ENCODE measurements around the gene E2F2.
A peak's percentile ranks its signal among the peaks of the same experiment; 100 is the strongest.
"Not testable (repeated sequence)": the region's sequence is repeated elsewhere in the genome, so short reads cannot be mapped to it uniquely, and the experiment has no call there.

E2F2 gene

DNA sequence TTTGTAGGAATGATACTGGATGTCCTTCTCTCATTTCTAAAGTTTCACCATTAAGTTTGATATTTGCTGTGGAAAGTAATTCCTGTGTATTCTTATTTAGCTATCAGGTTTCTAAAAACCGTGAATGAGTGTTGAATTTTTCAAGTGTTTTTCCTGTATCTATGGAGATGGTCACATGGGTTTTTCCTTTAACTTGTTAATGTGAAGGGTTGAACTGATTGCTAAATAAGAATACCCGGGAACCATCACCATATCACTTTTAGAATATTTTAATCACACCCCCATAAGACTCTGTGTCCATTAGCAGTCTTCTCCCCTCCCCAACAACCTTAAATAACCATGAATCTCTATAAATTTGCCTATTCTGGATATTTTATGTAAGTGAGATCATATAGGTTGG lies 30.6 kb downstream of the E2F2 start:
- peaks cover 0 to 4% of the 10 kb centered on the region in 2 donors for H3K4me1 ChIP-seq (ENCODE audit: control insufficient read depth in 1 of 2, insufficient read depth in 2 of 2, low read length in 2 of 2)
- no peaks in the 10 kb centered on the region for H3K36me3 ChIP-seq (ENCODE audit: control insufficient read depth in 1 of 2, insufficient read depth in 2 of 2, low read length in 2 of 2)
- no peaks in the 10 kb centered on the region for H3K27me3 ChIP-seq (ENCODE audit: control insufficient read depth in 1 of 2, insufficient read depth in 2 of 2, low read length in 2 of 2)
- H3K9me3 ChIP-seq (ENCODE audit: control insufficient read depth in 1 of 2, low read length in 2 of 2), result no peaks in the 10 kb centered on the region
- H3K27ac ChIP-seq (ENCODE audit: low read depth, low read length), result no peak overlapping the region
- H3K4me3 ChIP-seq (ENCODE audit: low read depth in 1 of 2, low read length in 2 of 2), result no peak overlapping the region
- no peak overlapping the region for H3K9ac ChIP-seq (ENCODE audit: low read depth in 1 of 2, low read length in 2 of 2)

- no peak overlapping the region for H3K9ac ChIP-seq (ENCODE audit: low read depth in 1 of 2, low read length in 2 of 2)
- H3K4me3 ChIP-seq (ENCODE audit: low read depth in 1 of 2, low read length in 2 of 2), result no peak overlapping the region
- peaks cover 0 to 4% of the 10 kb centered on the region in 2 donors for H3K4me1 ChIP-seq (ENCODE audit: control insufficient read depth in 1 of 2, insufficient read depth in 2 of 2, low read length in 2 of 2)
- H3K9me3 ChIP-seq (ENCODE audit: control insufficient read depth in 1 of 2, low read length in 2 of 2), result no peaks in the 10 kb centered on the region
- H3K27me3 ChIP-seq (ENCODE audit: control insufficient read depth in 1 of 2, insufficient read depth in 2 of 2, low read length in 2 of 2), result no peaks in the 10 kb centered on the region
- no peak overlapping the region for H3K27ac ChIP-seq (ENCODE audit: low read depth, low read length)
- no peaks in the 10 kb centered on the region for H3K36me3 ChIP-seq (ENCODE audit: control insufficient read depth in 1 of 2, insufficient read depth in 2 of 2, low read length in 2 of 2)
Observed at GRCh38 chr1:23497777-23498439, 33.1 kb downstream of the E2F2 start.

GRCh38 chr1:23496490-23497181 lies 34.4 kb downstream of the E2F2 start:
- no peak overlapping the region for H3K4me3 ChIP-seq (ENCODE audit: low read depth in 1 of 2, low read length in 2 of 2)
- no peak overlapping the region for H3K27ac ChIP-seq (ENCODE audit: low read depth, low read length)
- no peak overlapping the region for H3K9ac ChIP-seq (ENCODE audit: low read depth in 1 of 2, low read length in 2 of 2)

DNA sequence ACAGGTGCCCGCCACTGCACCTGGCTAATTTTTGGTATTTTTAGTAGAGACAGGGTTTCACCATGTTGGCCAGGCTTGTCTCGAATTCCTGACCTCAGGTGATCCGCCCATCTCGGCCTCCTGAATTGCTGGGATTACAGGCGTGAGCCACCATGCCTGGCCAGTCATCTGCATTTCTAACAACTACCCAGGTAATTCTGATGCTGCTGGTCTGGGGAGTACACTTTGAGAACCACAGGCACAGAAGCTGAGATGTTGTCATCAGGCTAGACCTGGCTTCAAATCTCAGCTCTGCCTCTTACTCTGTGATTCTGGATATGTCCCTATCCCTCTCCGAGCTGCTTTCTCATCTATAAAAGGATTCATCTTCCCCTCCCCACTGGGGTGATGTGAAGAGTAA lies 36.2 kb downstream of the E2F2 start:
- H3K27ac ChIP-seq (ENCODE audit: low read depth, low read length); H3K9me3 ChIP-seq (ENCODE audit: control insufficient read depth in 1 of 2, low read length in 2 of 2); H3K27me3 ChIP-seq (ENCODE audit: control insufficient read depth in 1 of 2, insufficient read depth in 2 of 2, low read length in 2 of 2); H3K4me3 ChIP-seq (ENCODE audit: low read depth in 1 of 2, low read length in 2 of 2); H3K4me1 ChIP-seq (ENCODE audit: control insufficient read depth in 1 of 2, insufficient read depth in 2 of 2, low read length in 2 of 2); H3K9ac ChIP-seq (ENCODE audit: low read depth in 1 of 2, low read length in 2 of 2); H3K36me3 ChIP-seq (ENCODE audit: control insufficient read depth in 1 of 2, insufficient read depth in 2 of 2, low read length in 2 of 2): not testable (repeated sequence)

More at GRCh38 chr1:23496490-23497181, 34.4 kb downstream of the E2F2 start:
- Histone ChIP-seq H3K27me3 (ENCODE audit: control insufficient read depth in 1 of 2, insufficient read depth in 2 of 2, low read length in 2 of 2) (no peaks in the 10 kb centered on the region), H3K36me3 (ENCODE audit: control insufficient read depth in 1 of 2, insufficient read depth in 2 of 2, low read length in 2 of 2) (no peaks in the 10 kb centered on the region), H3K9me3 (ENCODE audit: control insufficient read depth in 1 of 2, low read length in 2 of 2) (no peaks in the 10 kb centered on the region), H3K4me1 (ENCODE audit: control insufficient read depth in 1 of 2, insufficient read depth in 2 of 2, low read length in 2 of 2) (peaks cover 0 to 4% of the 10 kb centered on the region in 2 donors)

DNA sequence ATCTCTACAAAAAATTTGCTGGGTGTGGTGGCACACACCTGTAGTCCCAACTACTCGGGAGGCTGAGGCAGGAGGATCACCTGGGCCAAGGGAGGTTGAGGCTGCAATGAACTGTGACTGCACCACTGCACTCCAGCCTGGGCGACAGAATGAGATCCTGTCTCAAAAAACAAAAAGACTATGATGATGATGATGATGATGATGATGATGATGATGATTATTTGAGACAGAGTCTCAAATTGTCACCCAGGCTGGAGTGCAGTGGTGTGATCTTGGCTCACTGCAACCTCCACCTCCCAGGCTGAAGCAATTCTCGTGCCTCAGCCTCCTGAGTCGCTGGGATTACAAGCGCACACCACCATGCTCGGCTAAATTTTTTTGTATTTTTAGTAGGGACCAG lies 38.3 kb downstream of the E2F2 start:
- H3K4me3 ChIP-seq (ENCODE audit: low read depth in 1 of 2, low read length in 2 of 2); H3K9me3 ChIP-seq (ENCODE audit: control insufficient read depth in 1 of 2, low read length in 2 of 2); H3K36me3 ChIP-seq (ENCODE audit: control insufficient read depth in 1 of 2, insufficient read depth in 2 of 2, low read length in 2 of 2); H3K27me3 ChIP-seq (ENCODE audit: control insufficient read depth in 1 of 2, insufficient read depth in 2 of 2, low read length in 2 of 2); H3K9ac ChIP-seq (ENCODE audit: low read depth in 1 of 2, low read length in 2 of 2); H3K4me1 ChIP-seq (ENCODE audit: control insufficient read depth in 1 of 2, insufficient read depth in 2 of 2, low read length in 2 of 2); H3K27ac ChIP-seq (ENCODE audit: low read depth, low read length): not testable (repeated sequence)

GRCh38 chr1:23492132-23492720 lies 38.8 kb downstream of the E2F2 start:
- Histone ChIP-seq H3K9ac (ENCODE audit: low read depth in 1 of 2, low read length in 2 of 2) (no peak overlapping the region), H3K4me3 (ENCODE audit: low read depth in 1 of 2, low read length in 2 of 2) (no peak overlapping the region), H3K4me1 (ENCODE audit: control insufficient read depth in 1 of 2, insufficient read depth in 2 of 2, low read length in 2 of 2) (no peaks in the 10 kb centered on the region), H3K36me3 (ENCODE audit: control insufficient read depth in 1 of 2, insufficient read depth in 2 of 2, low read length in 2 of 2) (no peaks in the 10 kb centered on the region), H3K27me3 (ENCODE audit: control insufficient read depth in 1 of 2, insufficient read depth in 2 of 2, low read length in 2 of 2) (no peaks in the 10 kb centered on the region), H3K27ac (ENCODE audit: low read depth, low read length) (no peak overlapping the region), H3K9me3 (ENCODE audit: control insufficient read depth in 1 of 2, low read length in 2 of 2) (no peaks in the 10 kb centered on the region)

DNA sequence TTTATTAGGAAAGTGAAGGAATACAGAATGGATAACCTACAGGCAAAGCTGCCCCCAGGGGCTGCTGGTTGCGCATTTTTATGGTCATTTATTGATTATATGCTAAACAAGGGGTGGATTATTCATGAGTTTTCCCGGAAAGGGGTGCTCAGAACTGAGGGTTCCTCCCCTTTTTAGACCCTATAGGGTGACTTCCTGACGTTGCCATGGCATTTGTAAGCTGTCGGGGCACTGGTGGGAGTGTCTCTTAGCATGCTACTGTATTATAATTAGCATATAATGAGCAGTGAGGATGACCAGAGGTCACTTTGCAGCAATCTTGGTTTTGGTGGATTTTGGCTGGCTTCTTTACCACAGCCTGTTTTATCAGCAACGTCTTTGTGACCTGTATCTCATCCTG lies 41.2 kb downstream of the E2F2 start:
- H3K4me1 ChIP-seq (ENCODE audit: control insufficient read depth in 1 of 2, insufficient read depth in 2 of 2, low read length in 2 of 2), result peaks cover 0 to 3% of the 10 kb centered on the region in 2 donors
- H3K4me3 ChIP-seq (ENCODE audit: low read depth in 1 of 2, low read length in 2 of 2), result no peak overlapping the region
- H3K36me3 ChIP-seq (ENCODE audit: control insufficient read depth in 1 of 2, insufficient read depth in 2 of 2, low read length in 2 of 2), result no peaks in the 10 kb centered on the region
- no peak overlapping the region for H3K27ac ChIP-seq (ENCODE audit: low read depth, low read length)
- no peaks in the 10 kb centered on the region for H3K27me3 ChIP-seq (ENCODE audit: control insufficient read depth in 1 of 2, insufficient read depth in 2 of 2, low read length in 2 of 2)
- H3K9me3 ChIP-seq (ENCODE audit: control insufficient read depth in 1 of 2, low read length in 2 of 2), result no peaks in the 10 kb centered on the region
- H3K9ac ChIP-seq (ENCODE audit: low read depth in 1 of 2, low read length in 2 of 2), result no peak overlapping the region

DNA sequence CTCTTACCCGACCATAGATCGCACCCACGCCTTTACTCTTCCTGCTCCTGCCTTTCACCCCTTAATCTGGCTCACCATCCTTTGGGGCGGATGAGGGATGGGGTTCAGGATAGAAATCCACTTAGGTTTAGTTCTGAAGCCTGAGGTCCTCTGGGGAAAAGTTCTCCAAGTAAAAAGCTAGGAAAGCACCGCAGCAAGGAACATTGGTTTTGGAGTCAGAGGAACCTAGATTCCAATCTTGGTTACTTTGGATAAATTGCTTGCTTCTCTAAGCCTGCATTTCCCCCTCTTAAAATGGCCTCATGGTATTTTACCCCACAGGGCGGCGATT lies 46.1 kb downstream of the E2F2 start:
- no peak overlapping the region for H3K9ac ChIP-seq (ENCODE audit: low read depth in 1 of 2, low read length in 2 of 2)
- no peaks in the 10 kb centered on the region for H3K9me3 ChIP-seq (ENCODE audit: control insufficient read depth in 1 of 2, low read length in 2 of 2)
- H3K4me3 ChIP-seq (ENCODE audit: low read depth in 1 of 2, low read length in 2 of 2), result peak overlapping the region; percentile 60 to 74
- H3K27ac ChIP-seq (ENCODE audit: low read depth, low read length), result no peak overlapping the region
- H3K4me1 ChIP-seq (ENCODE audit: control insufficient read depth in 1 of 2, insufficient read depth in 2 of 2, low read length in 2 of 2), result peaks cover 9 to 14% of the 10 kb centered on the region in 2 donors
- no peaks in the 10 kb centered on the region for H3K36me3 ChIP-seq (ENCODE audit: control insufficient read depth in 1 of 2, insufficient read depth in 2 of 2, low read length in 2 of 2)
- peaks cover 0 to 7% of the 10 kb centered on the region in 2 donors for H3K27me3 ChIP-seq (ENCODE audit: control insufficient read depth in 1 of 2, insufficient read depth in 2 of 2, low read length in 2 of 2)

DNA sequence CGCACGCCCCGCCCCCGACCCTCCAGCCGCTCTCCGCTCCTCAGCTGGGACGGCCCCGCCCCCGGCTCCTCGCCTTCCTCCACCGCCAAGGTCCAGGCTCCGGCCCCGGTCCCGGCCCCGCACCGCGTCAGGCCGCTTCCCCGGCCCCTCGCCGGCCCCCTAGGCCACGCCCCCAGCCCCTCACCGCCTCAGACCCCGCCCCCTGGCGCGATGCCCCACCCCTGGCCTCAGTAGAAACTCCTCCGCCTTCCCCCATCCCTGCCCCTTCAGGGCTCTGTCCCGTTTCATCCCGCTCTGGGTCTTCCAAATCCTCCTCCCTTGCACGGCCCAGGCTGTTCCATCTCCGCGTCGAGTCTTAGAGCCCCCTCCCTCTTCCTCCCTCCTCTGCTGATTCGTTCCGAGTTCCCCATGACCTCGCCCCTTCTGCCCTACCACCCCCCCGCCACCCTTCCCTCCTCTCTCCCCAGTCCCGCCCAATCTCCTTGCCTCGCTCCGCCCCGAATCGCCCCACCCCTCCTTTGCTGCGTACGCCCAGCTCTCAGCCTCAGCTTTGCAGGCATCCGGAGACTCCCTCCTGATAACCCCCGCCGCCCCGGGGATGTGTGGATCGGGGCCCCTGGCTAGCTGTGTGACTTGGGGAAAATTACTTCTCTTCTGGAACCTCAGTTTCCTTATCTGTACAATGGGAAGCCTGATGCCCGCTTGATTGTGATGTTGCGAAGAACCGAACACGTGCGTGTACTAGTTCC lies 46.6 kb downstream of the E2F2 start:
- Histone ChIP-seq H3K4me1 (ENCODE audit: control insufficient read depth in 1 of 2, insufficient read depth in 2 of 2, low read length in 2 of 2) (peaks cover 9 to 14% of the 10 kb centered on the region in 2 donors), H3K27ac (ENCODE audit: low read depth, low read length) (peak overlapping the region; percentile 63), H3K9me3 (ENCODE audit: control insufficient read depth in 1 of 2, low read length in 2 of 2) (no peaks in the 10 kb centered on the region), H3K9ac (ENCODE audit: low read depth in 1 of 2, low read length in 2 of 2) (no peak overlapping the region), H3K36me3 (ENCODE audit: control insufficient read depth in 1 of 2, insufficient read depth in 2 of 2, low read length in 2 of 2) (no peaks in the 10 kb centered on the region), H3K27me3 (ENCODE audit: control insufficient read depth in 1 of 2, insufficient read depth in 2 of 2, low read length in 2 of 2) (peaks cover 0 to 7% of the 10 kb centered on the region in 2 donors), H3K4me3 (ENCODE audit: low read depth in 1 of 2, low read length in 2 of 2) (peak overlapping the region; percentile 60 to 74)

All from duodenal mucosa (tissue), 2 donors.